Gastrocnemius medialis (tissue), 4 donors: ENCODE results near the gene WWOX.

ENCODE experiments used
- CTCF ChIP-seq, 5 experiments: fragments of 450-650 bp in 3 of 5; fragments of 200-600 bp in 2 of 5; sonication (generic) in 2 of 5; IDR thresholded peaks in 4 of 5; conservative IDR thresholded peaks in 1 of 5; 1 replicate in 4 of 5; 2 replicates in 1 of 5; pipeline ENCODE4 v1.5.1; 2016 to 2019; ENCODE audit warnings: antibody characterized with exemption in 5 of 5, mild to moderate bottlenecking in 3 of 5, moderate library complexity in 3 of 5
- POLR2A ChIP-seq, 2 donors: fragments of 450-650 bp; IDR thresholded peaks; one replicate each; pipeline ENCODE4 v1.6.1; 2017; ENCODE audit warnings: antibody characterized with exemption in 2 of 2, mild to moderate bottlenecking in 2 of 2, moderate library complexity in 2 of 2

- TF ChIP-seq POLR2A (IDR thresholded peaks at IDR 0.05) (no peak), CTCF (IDR thresholded peaks at IDR 0.05 in 4 of 5, conservative IDR thresholded peaks at IDR 0.05 in 1 of 5) (no peak)
These were observed 789.9 kb downstream of the WWOX start for GRCh38 chr16:78889346-78889745.
